Left lung (tissue), 10 donors: Measurements from ENCODE around the gene PLAAT4. TPM values are rescaled to one million over a fixed set of nuclear protein-coding genes. Genes with fewer than 3 reads are reported as not detected.

Experiments
- ATAC-seq: fragments of 200-7000 bp; cut with Tn5 transposase; one replicate; pipeline ENCODE4 v1.9.1; 2020; ENCODE audit warnings: moderate library complexity
- DNase-seq, 4 donors: peaks; one replicate each; pipeline ENCODE4 v3.0.0-alpha.2; 2013 to 2020
- H3K27ac ChIP-seq, 2 donors: fragments of 200-600 bp; sonication (generic) in 1 of 2; one replicate each; pipeline versions ENCODE4 v1.5.0 to v1.8.0; 2020 to 2021
- H3K27me3 ChIP-seq, 2 donors: fragments of 200-600 bp; sonication (generic) in 1 of 2; one replicate each; pipeline versions ENCODE4 v1.5.0 to v1.8.0; 2020 to 2021
- H3K36me3 ChIP-seq, 2 donors: fragments of 200-600 bp; sonication (generic) in 1 of 2; one replicate each; pipeline versions ENCODE4 v1.5.0 to v1.8.0; 2020 to 2021
- H3K4me1 ChIP-seq, 2 donors: fragments of 200-600 bp; one replicate each; pipeline ENCODE4 v1.8.0; 2021
- H3K4me3 ChIP-seq, 2 donors: fragments of 200-600 bp; sonication (generic) in 1 of 2; one replicate each; pipeline versions ENCODE4 v1.5.0 to v1.8.0; 2020 to 2021; ENCODE audit warnings: mild to moderate bottlenecking in 1 of 2
- H3K9me3 ChIP-seq, 2 donors: fragments of 200-600 bp; sonication (generic) in 1 of 2; one replicate each; pipeline versions ENCODE4 v1.5.0 to v1.8.0; 2020 to 2021
- intact Hi-C, 2 donors: fragments of 100-400 bp; cut with DNase I; formaldehyde crosslinking; loops; one replicate each; pipeline versions ENCODE4 v1.11.2 to v1.14.2; 2022
- polyA plus RNA-seq, 6 donors: library from polyadenylated mRNA; unstranded; fragments of 120-200 nt; gene quantifications; one replicate each; pipeline ENCODE4 v1.2.1, GENCODE V29; 2013; ENCODE audit not compliant: insufficient read length in 6 of 6
- total RNA-seq, 2 donors: library from RNA; stranded (reverse); fragmentation: NEBNext Ultra II Directional; extraction: Animal tissue kit (Norgen Biotek cat#: 25700); gene quantifications; one replicate each; pipeline ENCODE4 v1.2.1, GENCODE V29; 2021
- TF ChIP-seq, protein P1 (sequence below), 2 donors: fragments of 200-600 bp; sonication (generic) in 1 of 2; IDR thresholded peaks; one replicate each; pipeline versions ENCODE4 v1.5.0 to v1.8.0; 2021; ENCODE audit warnings: antibody characterized with exemption in 2 of 2
- donor health status: DM: no; HTN: yes; CAD: no.
- donor health status: DM: no; HTN: no; CAD: no.

The PLAAT4 gene
- total and polyA plus RNA-seq, 8 donors, result 6.5 to 217 (median 8.6) TPM

DNA sequence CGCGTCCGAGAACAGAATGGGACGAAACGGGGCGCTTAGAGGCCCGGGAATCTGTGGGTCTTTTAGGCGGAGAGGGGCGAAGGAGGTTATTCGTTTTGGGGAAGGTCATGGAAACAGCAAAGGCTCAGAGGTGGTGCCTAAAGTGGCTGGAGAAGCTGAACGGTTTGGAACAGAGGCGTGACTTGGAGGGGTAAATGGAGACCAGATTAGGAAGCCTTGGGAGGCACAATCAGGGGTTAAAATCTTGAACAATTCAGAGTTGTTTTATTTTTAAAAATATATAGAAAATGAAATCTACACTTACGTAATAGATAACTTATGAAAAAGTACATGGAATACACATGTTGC is 45.4 kb upstream of the PLAAT4 start:
- DNase-seq, result no peak
- intact Hi-C loops, result no loop called here
- Histone ChIP-seq H3K36me3 (no peaks in the 10 kb centered on the region), H3K27ac (peak overlapping the region in 1 of 2 donors; percentile 41), H3K4me3 (peak overlapping the region; percentile 33 to 47), H3K9me3 (no peaks in the 10 kb centered on the region), H3K4me1 (peaks cover 0 to 34% of the 10 kb centered on the region in 2 donors), H3K27me3 (peaks cover 0 to 18% of the 10 kb centered on the region in 2 donors)
- TF ChIP-seq, protein P1, sequence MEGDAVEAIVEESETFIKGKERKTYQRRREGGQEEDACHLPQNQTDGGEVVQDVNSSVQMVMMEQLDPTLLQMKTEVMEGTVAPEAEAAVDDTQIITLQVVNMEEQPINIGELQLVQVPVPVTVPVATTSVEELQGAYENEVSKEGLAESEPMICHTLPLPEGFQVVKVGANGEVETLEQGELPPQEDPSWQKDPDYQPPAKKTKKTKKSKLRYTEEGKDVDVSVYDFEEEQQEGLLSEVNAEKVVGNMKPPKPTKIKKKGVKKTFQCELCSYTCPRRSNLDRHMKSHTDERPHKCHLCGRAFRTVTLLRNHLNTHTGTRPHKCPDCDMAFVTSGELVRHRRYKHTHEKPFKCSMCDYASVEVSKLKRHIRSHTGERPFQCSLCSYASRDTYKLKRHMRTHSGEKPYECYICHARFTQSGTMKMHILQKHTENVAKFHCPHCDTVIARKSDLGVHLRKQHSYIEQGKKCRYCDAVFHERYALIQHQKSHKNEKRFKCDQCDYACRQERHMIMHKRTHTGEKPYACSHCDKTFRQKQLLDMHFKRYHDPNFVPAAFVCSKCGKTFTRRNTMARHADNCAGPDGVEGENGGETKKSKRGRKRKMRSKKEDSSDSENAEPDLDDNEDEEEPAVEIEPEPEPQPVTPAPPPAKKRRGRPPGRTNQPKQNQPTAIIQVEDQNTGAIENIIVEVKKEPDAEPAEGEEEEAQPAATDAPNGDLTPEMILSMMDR (IDR thresholded peaks at IDR 0.05), result no peak
- ATAC-seq, result no peak

DNA sequence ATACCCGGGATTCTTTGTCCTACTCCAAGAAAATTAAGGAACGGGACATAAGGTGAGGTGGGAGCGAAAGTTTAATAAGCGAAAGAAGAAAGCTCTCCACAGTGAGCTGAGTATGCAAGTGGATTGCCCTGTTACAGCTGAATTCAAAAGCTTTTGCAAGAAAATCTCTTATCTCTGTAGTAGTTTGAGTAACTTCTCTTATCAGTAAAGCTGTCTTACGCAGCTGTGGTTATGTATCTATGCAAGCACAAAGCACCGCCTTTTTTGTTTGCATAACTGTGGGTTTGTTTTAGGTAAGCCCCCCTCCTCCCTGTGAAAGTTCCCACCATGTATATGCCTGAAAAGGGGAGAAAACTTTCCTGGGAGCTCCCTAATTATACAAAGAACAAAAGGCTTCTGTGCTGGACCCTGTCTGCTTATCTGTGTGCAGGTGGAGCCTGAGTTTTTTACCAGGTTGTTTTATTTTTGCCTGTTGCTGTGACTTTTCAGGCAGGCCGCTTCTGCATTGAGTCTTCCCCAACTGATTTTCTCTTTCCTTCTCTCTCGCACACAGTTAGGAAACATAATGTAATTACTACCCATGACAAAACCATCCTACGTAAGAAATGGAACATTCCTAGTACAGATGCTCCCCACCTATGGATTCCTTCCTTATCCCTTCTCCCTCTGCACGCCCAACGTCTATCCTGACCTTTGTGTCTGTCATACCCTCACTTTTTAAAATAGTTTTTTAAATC is 44.8 kb upstream of the PLAAT4 start:
- TF ChIP-seq, protein P1 (IDR thresholded peaks at IDR 0.05), result no peak
- peaks cover 0 to 18% of the 10 kb centered on the region in 2 donors for H3K27me3 ChIP-seq
- peak; percentile 62 for ATAC-seq
- intact Hi-C loops, result no loop called here
- peak in 1 of 4 donors; percentile 30 for DNase-seq
- H3K9me3 ChIP-seq, result no peaks in the 10 kb centered on the region
- H3K4me1 ChIP-seq, result peaks cover 0 to 34% of the 10 kb centered on the region in 2 donors
- H3K4me3 ChIP-seq, result peak overlapping the region; percentile 33 to 47
- no peak overlapping the region for H3K27ac ChIP-seq
- no peaks in the 10 kb centered on the region for H3K36me3 ChIP-seq

DNA sequence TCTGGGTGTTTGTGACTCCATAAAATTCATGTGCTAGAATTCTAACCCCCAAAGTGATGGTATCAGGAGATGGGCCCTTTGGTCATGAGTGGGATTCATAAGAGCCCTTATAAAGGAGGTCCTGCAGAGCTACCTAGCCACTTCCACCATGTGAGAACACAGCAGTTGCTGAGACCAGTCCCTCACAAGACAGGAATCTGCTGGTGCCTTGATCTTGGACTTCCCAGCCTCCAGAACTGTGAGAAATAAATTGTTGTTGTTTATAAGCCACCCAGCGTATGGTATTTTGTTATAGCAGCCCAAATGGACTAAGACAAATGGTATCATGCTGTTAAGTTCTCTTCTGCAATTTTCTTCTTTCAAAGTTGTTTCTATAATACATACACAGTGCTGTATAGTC is 44.2 kb upstream of the PLAAT4 start:
- ATAC-seq (no peak), DNase-seq (no peak)
- H3K36me3 ChIP-seq, result no peaks in the 10 kb centered on the region
- peaks cover 0 to 34% of the 10 kb centered on the region in 2 donors for H3K4me1 ChIP-seq
- peaks cover 0 to 18% of the 10 kb centered on the region in 2 donors for H3K27me3 ChIP-seq
- no peaks in the 10 kb centered on the region for H3K9me3 ChIP-seq
- H3K27ac ChIP-seq, result no peak overlapping the region
- TF ChIP-seq, protein P1 (IDR thresholded peaks at IDR 0.05), result no peak
- H3K4me3 ChIP-seq, result no peak overlapping the region
- intact Hi-C loops, result no loop called here

DNA sequence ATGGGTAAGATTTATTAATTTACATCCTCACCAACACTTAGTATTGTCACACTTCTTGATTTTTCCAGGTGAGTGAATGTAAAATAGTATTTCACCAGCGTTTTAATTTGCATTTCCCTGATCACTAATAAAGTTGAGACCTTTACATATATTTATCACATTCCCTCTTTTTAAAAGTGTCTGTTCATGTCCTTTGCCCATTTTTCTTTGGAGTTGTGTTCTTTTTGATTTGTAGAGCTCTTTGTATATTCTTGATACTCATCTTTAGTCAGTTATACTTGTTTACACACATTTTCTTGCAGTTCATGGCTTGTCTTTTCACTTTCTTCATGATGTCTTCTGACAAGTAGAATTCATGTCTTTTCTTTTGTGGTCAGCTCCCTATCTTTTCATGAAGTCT is 43.5 kb upstream of the PLAAT4 start:
- peaks cover 0 to 18% of the 10 kb centered on the region in 2 donors for H3K27me3 ChIP-seq
- ATAC-seq (no peak), DNase-seq (no peak)
- H3K4me1 ChIP-seq, result peaks cover 0 to 34% of the 10 kb centered on the region in 2 donors
- H3K36me3 ChIP-seq, result no peaks in the 10 kb centered on the region
- no peaks in the 10 kb centered on the region for H3K9me3 ChIP-seq
- no peak overlapping the region for H3K4me3 ChIP-seq
- H3K27ac ChIP-seq, result no peak overlapping the region
- intact Hi-C loops, result no loop called here
- TF ChIP-seq, protein P1 (IDR thresholded peaks at IDR 0.05), result no peak

DNA sequence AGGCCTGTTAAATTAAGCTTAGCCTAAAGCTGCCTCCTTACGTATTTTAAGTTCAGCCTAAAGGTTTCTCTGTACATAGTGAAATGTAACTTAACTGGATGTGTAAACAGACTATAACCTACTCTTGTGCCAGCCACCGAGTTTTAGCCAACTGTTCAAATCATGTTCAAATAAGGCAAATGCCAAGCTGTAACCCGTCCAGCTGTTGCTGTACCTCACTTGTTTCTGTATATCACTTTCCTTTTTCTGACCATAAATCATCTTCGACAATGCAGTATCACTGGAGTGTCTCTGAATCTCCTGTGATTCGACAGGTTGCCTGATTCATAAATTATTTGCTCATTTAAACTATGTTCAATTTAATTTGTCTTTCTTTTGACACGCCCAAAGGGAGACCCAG is 41.6 kb upstream of the PLAAT4 start:
- DNase-seq (no peak), ATAC-seq (no peak)
- no peaks in the 10 kb centered on the region for H3K36me3 ChIP-seq
- intact Hi-C loops, result no loop called here
- TF ChIP-seq, protein P1 (IDR thresholded peaks at IDR 0.05), result no peak
- H3K9me3 ChIP-seq, result peaks cover 0 to 14% of the 10 kb centered on the region in 2 donors
- H3K4me1 ChIP-seq, result peaks cover 0 to 23% of the 10 kb centered on the region in 2 donors
- H3K4me3 ChIP-seq, result no peak overlapping the region
- H3K27ac ChIP-seq, result no peak overlapping the region
- peaks cover 0 to 18% of the 10 kb centered on the region in 2 donors for H3K27me3 ChIP-seq
